Measurements from ENCODE around the gene HRH1. TPM values are rescaled to one million over a fixed set of nuclear protein-coding genes. Genes with fewer than 3 reads are reported as not detected.
"Not testable (repeated sequence)": the region's sequence is repeated elsewhere in the genome, so short reads cannot be mapped to it uniquely, and the experiment has no call there.

The HRH1 gene
- total RNA-seq, 4 donors from 2014 or later, result 10.9 to 12.2 (median 11.4) TPM

- no peak for TF ChIP-seq POLR2A (IDR thresholded peaks at IDR 0.05)
- no peaks in the 10 kb centered on the region for H3K9me3 ChIP-seq
- H3K36me3 ChIP-seq, result no peaks in the 10 kb centered on the region
- DNase-seq (ENCODE audit: low spot score in 2 of 2), result peak in 1 of 2 donors; percentile 39
- no peaks in the 10 kb centered on the region for H3K27me3 ChIP-seq
- peaks cover 24% of the 10 kb centered on the region for H3K4me1 ChIP-seq
- no peak overlapping the region for H3K4me3 ChIP-seq
- peak overlapping the region; percentile 7 for H3K27ac ChIP-seq
- 47% methylated on average over 3 of the region's 3 CpGs for WGBS
Measured at GRCh38 chr3:11212299-11212608, 58.0 kb downstream of the HRH1 start.

GRCh38 chr3:11212784-11213183 is 58.5 kb downstream of the HRH1 start:
- peak in 1 of 2 donors; percentile 21 for DNase-seq (ENCODE audit: low spot score in 2 of 2)
- H3K9me3 ChIP-seq, result no peaks in the 10 kb centered on the region
- WGBS, result 93% methylated on average over 6 of the region's 6 CpGs
- H3K4me3 ChIP-seq, result no peak overlapping the region
- peak overlapping the region; percentile 7 for H3K27ac ChIP-seq
- TF ChIP-seq CTCF (IDR thresholded peaks at IDR 0.05) (no peak), POLR2A (IDR thresholded peaks at IDR 0.05) (no peak)
- no peaks in the 10 kb centered on the region for H3K27me3 ChIP-seq
- peaks cover 24% of the 10 kb centered on the region for H3K4me1 ChIP-seq
- H3K36me3 ChIP-seq, result no peaks in the 10 kb centered on the region

GRCh38 chr3:11213810-11214450 is 59.6 kb downstream of the HRH1 start:
- no peak for TF ChIP-seq POLR2A (IDR thresholded peaks at IDR 0.05)
- no peak for TF ChIP-seq CTCF (IDR thresholded peaks at IDR 0.05)
- TF ChIP-seq EP300 (IDR thresholded peaks at IDR 0.05), result no peak
- TF ChIP-seq POLR2AphosphoS5 (IDR thresholded peaks at IDR 0.05), result no peak
- H3K4me1 ChIP-seq, result peaks cover 24% of the 10 kb centered on the region
- H3K9me3 ChIP-seq, result no peaks in the 10 kb centered on the region
- no peak overlapping the region for H3K27ac ChIP-seq
- no peak overlapping the region for H3K4me3 ChIP-seq
- WGBS, result 65% methylated on average over 12 of the region's 12 CpGs
- DNase-seq (ENCODE audit: low spot score in 2 of 2), result peak in 1 of 2 donors; percentile 22
- no peaks in the 10 kb centered on the region for H3K27me3 ChIP-seq
- no peaks in the 10 kb centered on the region for H3K36me3 ChIP-seq

GRCh38 chr3:11214451-11214978 is 60.2 kb downstream of the HRH1 start:
- Histone ChIP-seq H3K27me3 (no peaks in the 10 kb centered on the region), H3K27ac (no peak overlapping the region), H3K4me1 (peaks cover 24% of the 10 kb centered on the region), H3K9me3 (no peaks in the 10 kb centered on the region), H3K4me3 (no peak overlapping the region), H3K36me3 (no peaks in the 10 kb centered on the region)
- TF ChIP-seq POLR2A (IDR thresholded peaks at IDR 0.05), result no peak
- no peak for TF ChIP-seq EP300 (IDR thresholded peaks at IDR 0.05)
- no peak for TF ChIP-seq CTCF (IDR thresholded peaks at IDR 0.05)
- TF ChIP-seq POLR2AphosphoS5 (IDR thresholded peaks at IDR 0.05), result no peak
- DNase-seq (ENCODE audit: low spot score in 2 of 2), result no peak
- WGBS, result 81% methylated on average over 1 of the region's 1 CpG

GRCh38 chr3:11217370-11217769 is 63.1 kb downstream of the HRH1 start:
- H3K27me3 ChIP-seq, H3K9me3 ChIP-seq, H3K4me3 ChIP-seq, H3K27ac ChIP-seq, H3K36me3 ChIP-seq: not testable (repeated sequence)
- H3K4me1 ChIP-seq, result peaks cover 12% of the 10 kb centered on the region
- WGBS, result 84% methylated on average over 6 of the region's 6 CpGs
- peak in 1 of 2 donors; percentile 28 for DNase-seq (ENCODE audit: low spot score in 2 of 2)

- 83% methylated on average over 8 of the region's 8 CpGs for WGBS
- Histone ChIP-seq H3K4me1 (peaks cover 7% of the 10 kb centered on the region), H3K4me3 (no peak overlapping the region), H3K27ac (no peak overlapping the region), H3K27me3 (no peaks in the 10 kb centered on the region), H3K9me3 (no peaks in the 10 kb centered on the region), H3K36me3 (no peaks in the 10 kb centered on the region)
- DNase-seq (ENCODE audit: low spot score in 2 of 2), result peak in 1 of 2 donors; percentile 46
- TF ChIP-seq POLR2AphosphoS5 (IDR thresholded peaks at IDR 0.05) (no peak), POLR2A (IDR thresholded peaks at IDR 0.05) (no peak), EP300 (IDR thresholded peaks at IDR 0.05) (no peak), CTCF (IDR thresholded peaks at IDR 0.05) (no peak)
Measured at GRCh38 chr3:11220230-11220629, 65.9 kb downstream of the HRH1 start.
